GM12892 (cell line): Measurements from ENCODE around the gene TM9SF2.

ENCODE experiments used
- POLR2A ChIP-seq: IDR thresholded peaks from 2 replicates; pipeline ENCODE4 v1.6.1; 2011; ENCODE audit warnings: low read depth, low read length, control low read depth
- POLR2AphosphoS5 ChIP-seq: IDR thresholded peaks from 2 replicates; pipeline ENCODE4 v1.6.1; 2011; ENCODE audit warnings: low read depth, low read length, control low read depth

DNA sequence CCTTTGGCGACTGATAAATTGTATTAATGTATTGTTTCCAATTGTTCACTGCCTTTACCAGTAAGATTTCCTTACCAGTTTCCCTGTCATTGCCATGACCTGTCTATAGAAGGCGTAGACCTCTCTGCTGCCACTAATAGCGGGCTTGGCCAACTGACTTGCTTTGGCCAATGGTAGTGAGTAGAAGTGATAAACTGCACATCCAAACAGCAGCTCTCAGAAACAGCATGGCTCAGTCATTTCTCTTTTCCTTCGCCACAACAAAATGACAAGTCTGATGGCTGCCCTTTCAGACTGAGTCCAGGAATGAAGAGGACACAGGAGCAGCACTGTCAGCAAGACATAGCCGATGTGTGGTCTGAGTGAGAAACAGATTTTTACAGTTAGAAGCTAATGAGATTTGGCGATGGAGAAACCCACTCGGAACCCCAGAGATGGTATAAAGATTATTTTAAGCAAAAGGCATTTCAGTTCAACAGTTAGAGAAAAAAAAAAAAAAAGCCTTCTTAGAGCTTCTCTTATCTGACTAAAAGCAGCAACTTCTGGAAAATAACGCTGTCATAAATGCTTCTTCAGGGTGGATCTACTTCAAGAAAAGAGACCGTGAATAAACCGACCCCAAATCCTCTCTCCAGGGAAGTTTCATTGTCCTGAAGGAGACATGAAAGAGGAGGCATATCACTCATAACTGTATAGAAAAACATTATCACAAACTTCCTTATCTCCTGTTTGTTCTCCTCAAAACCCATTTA lies 42.0 kb upstream of the TM9SF2 start:
- no peak for TF ChIP-seq POLR2AphosphoS5
- TF ChIP-seq POLR2A = no peak
